Rectal smooth muscle tissue (tissue), 1 donor: Measurements from ENCODE around the gene HIPK4.
"Not testable (repeated sequence)": the region's sequence is repeated elsewhere in the genome, so short reads cannot be mapped to it uniquely, and the experiment has no call there.

Experiments used
- H3K27ac ChIP-seq: one replicate; pipeline ENCODE4 v1.7.0; 2013; ENCODE audit warnings: low read depth, low read length, inconsistent platforms
- H3K27me3 ChIP-seq: one replicate; pipeline ENCODE4 v1.7.0; 2013; ENCODE audit warnings: low read length; ENCODE audit not compliant: control insufficient read depth, insufficient read depth
- H3K36me3 ChIP-seq: one replicate; pipeline ENCODE4 v1.7.0; 2013; ENCODE audit warnings: low read length; ENCODE audit not compliant: control insufficient read depth, insufficient read depth
- H3K4me1 ChIP-seq: one replicate; pipeline ENCODE4 v1.7.0; 2013; ENCODE audit warnings: low read length; ENCODE audit not compliant: control insufficient read depth, insufficient read depth
- H3K4me3 ChIP-seq: one replicate; pipeline ENCODE4 v1.7.0; 2013; ENCODE audit warnings: low read length
- H3K9ac ChIP-seq: one replicate; pipeline ENCODE4 v1.7.0; 2013; ENCODE audit warnings: low read length

The HIPK4 gene

DNA sequence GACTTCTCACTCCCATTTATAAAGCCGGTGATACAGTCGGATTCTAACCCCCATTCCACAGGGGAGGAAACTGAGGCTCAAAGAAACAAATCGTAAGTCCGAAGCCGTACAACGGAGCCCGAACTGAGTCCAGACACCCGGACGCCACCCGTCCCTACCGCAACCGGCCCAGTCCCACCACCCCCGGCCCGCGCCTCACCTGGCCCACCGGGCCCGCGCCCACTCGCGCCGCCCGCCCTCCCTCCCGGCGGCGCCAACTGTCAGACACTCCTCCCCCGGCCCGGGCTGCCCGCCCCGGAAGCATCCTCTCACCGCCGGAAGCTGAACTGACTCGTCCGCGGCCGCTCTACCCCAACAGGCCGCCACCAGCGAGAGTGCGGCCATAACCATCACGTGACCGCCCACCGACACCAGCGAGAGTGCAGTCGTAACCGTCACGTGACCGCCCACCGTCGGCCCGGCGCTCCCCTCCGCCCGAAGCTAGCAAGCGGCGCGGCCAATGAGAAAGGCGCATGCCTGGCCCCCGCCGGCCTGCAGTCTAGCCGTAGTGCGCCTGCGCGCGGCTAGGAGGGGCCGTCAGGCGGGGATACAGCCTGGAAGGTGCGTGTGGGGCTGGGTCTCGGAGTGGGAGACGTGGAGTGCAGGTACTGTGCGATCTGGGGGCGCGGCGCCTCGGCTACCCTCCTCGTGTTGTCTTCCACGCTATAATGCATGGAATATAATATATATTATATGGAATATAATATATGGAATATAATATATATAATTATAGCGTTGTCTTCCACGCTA is 41.7 kb downstream of the HIPK4 start, which contains the start of the genes C19orf47 and PLD3:
Gene C19orf47, minus strand, starts transcription at position 273 of the 789 bp plus-strand sequence. CDS start 6,540 bp downstream, outside the sequence.
Gene PLD3, plus strand, starts transcription at position 571 of the 789 bp plus-strand sequence. CDS start 17,789 bp downstream, outside the sequence.
- H3K9ac ChIP-seq: peak within 1 kb of the TSS; percentile 41
- no peaks in the 10 kb centered on the region for H3K36me3 ChIP-seq
- H3K4me3 ChIP-seq: peak within 1 kb of the TSS; percentile 80
- no peaks in the 10 kb centered on the region for H3K27me3 ChIP-seq
- peaks cover 6% of the 10 kb centered on the region for H3K4me1 ChIP-seq
- peak within 1 kb of the TSS; percentile 34 for H3K27ac ChIP-seq

GRCh38 chr19:40344422-40344821 is 45.6 kb downstream of the HIPK4 start:
- no peak overlapping the region for H3K4me3 ChIP-seq
- no peaks in the 10 kb centered on the region for H3K27me3 ChIP-seq
- H3K36me3 ChIP-seq: no peaks in the 10 kb centered on the region
- no peak overlapping the region for H3K27ac ChIP-seq
- peaks cover 6% of the 10 kb centered on the region for H3K4me1 ChIP-seq
- H3K9ac ChIP-seq: no peak overlapping the region

GRCh38 chr19:40342644-40343311 is 47.2 kb downstream of the HIPK4 start:
- Histone ChIP-seq H3K27ac (no peak overlapping the region), H3K9ac (no peak overlapping the region)

DNA sequence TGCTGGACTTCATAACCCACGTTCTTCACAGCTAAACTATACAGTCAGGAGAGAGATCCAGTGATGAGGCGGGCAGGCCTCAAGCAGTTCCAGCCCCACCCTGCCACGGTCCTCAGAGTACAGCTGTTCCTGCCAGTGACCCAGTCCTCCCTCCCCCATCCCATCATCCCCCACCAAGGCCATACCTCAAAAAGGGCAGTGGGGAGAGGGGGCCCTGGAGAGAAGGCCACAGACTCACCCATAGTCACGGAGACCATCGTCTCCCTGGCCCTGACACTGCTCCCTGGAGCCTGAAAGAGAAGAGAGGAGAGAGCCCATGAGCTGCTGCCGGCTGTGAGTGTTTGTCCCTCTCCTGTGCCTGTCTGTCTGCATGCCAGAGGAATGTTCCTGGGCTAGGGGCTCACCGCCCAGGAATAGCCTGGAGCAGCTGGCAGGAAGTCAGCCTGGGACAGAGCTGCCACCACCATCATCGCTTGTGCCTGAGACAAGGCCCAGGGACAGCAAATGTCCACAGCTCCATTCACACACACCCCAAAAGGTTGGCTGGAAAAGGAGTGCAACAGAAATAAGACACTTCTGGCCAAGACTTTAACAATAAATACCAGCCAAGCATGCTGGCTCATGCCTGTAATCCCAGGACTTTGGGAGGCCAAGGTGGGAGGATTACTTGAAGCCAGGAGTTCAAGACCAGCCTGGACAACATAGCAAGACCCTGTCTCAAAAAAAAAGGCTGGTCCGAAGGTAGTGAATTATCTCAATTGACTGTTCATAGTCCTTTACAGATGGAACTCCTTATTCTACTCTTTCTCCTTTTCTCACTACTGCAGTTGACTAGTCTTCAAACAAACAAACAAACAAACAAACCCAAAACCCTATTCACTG is 48.1 kb downstream of the HIPK4 start:
- Histone ChIP-seq H3K27me3 (no peaks in the 10 kb centered on the region), H3K9ac (no peak overlapping the region), H3K4me3 (no peak overlapping the region), H3K27ac (no peak overlapping the region), H3K36me3 (no peaks in the 10 kb centered on the region), H3K4me1 (no peaks in the 10 kb centered on the region)

More at GRCh38 chr19:40342644-40343311, 47.2 kb downstream of the HIPK4 start:
- Histone ChIP-seq H3K4me3 (no peak overlapping the region), H3K27me3 (no peaks in the 10 kb centered on the region), H3K36me3 (no peaks in the 10 kb centered on the region), H3K4me1 (peaks cover 5% of the 10 kb centered on the region)

DNA sequence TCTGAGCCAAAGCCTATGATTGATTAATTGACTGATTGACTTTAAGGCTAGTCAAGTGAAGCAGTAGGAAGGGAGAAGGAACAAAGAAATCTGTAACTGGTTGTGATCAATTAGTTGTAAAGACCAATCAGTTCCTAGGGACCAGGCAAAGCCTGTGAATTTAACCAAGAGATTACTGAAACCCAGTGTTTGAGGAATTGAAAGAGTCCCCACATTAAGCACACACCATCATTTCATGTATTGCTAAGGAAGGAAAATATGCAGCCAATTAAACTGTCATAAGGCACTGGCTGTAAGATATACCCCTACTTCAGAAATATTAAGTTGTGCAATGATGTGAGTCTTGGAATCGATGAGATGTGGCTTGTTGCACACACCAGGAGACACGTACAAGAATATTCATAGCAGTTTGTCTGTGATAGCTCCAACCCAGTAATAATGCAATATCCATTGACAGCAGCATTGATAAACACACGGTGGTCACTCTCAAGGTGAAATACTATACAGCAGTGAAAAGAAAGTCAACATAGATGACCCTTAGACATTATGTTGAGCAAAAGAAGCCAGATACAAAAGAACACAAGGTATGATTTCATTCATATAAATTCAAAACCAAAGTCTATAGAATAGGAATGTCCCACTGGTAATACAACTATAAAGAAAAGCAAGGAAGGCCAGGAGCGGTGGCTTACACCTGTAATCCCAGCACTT is 50.8 kb downstream of the HIPK4 start:
- H3K4me3 ChIP-seq: no peak overlapping the region
- H3K9ac ChIP-seq: no peak overlapping the region
- H3K27me3 ChIP-seq: no peaks in the 10 kb centered on the region
- no peak overlapping the region for H3K27ac ChIP-seq
- H3K36me3 ChIP-seq: no peaks in the 10 kb centered on the region
- H3K4me1 ChIP-seq: no peaks in the 10 kb centered on the region

GRCh38 chr19:40337594-40337993 is 52.4 kb downstream of the HIPK4 start:
- Histone ChIP-seq H3K27ac (no peak overlapping the region), H3K36me3 (peaks cover 5% of the 10 kb centered on the region), H3K9ac (no peak overlapping the region), H3K27me3 (no peaks in the 10 kb centered on the region), H3K4me3 (no peak overlapping the region), H3K4me1 (no peaks in the 10 kb centered on the region)

DNA sequence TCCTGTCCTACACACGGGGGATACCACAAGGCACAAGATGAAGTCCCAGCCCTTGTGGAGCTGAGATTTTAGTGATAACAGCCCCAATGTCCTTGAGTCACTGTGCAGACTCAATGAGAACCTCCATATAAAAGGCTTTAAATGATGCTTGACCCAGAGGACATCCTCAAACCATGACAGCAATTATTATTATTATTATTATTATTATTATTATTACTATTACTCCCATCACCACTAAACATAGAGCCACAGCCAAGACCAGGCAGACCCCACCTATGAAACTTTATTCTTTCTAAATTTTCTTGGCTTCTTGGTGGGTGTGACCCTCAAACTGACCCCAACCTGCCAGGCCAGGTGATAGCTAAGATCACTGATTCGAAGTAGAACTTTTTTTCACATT is 52.9 kb downstream of the HIPK4 start:
- no peak overlapping the region for H3K9ac ChIP-seq
- no peaks in the 10 kb centered on the region for H3K4me1 ChIP-seq

GRCh38 chr19:40336601-40336900 is 53.4 kb downstream of the HIPK4 start:
- Histone ChIP-seq H3K9ac (no peak overlapping the region), H3K27ac (no peak overlapping the region), H3K4me1 (no peaks in the 10 kb centered on the region), H3K27me3 (no peaks in the 10 kb centered on the region), H3K36me3 (peaks cover 8% of the 10 kb centered on the region), H3K4me3 (no peak overlapping the region)

More for the DNA sequence above, 52.9 kb downstream of the HIPK4 start:
- no peak overlapping the region for H3K27ac ChIP-seq
- H3K4me3 ChIP-seq: no peak overlapping the region
- no peaks in the 10 kb centered on the region for H3K27me3 ChIP-seq
- H3K36me3 ChIP-seq: peaks cover 6% of the 10 kb centered on the region

DNA sequence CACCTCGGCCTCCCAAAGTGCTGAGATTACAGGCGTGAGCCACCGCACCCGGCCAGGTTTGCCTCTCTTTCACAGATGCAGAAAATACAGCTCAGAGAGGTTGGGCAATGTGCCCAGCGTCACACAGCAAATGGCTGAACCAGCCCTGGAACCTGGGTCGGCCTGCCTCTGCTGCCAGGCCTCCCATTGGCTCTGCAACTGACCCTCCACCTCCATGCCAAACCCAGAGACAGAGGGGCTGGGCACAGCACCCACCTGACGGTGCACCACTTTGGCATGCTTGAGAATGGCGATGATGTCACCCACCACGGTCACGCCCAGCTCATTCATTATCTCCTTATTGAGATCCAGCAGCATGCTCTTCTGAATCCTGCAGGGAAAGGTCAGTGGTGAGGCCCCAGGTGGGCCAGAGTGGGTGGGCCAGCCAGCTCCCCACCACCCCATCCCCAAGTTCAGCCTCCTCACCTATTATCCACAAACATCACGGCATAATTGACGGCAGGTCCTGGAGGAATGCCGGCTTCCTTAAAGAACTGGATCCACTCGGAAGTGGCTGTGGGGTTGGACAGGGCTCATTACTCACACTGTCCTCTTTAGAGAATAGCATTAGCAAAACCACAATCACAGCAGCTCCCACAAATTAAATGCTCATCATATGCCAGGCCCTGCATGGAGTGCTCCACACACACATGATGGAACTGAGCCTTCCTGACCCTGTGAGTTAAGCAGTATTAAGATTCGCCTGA is 54.0 kb downstream of the HIPK4 start:
- H3K36me3 ChIP-seq: peaks cover 12% of the 10 kb centered on the region
- H3K9ac ChIP-seq: no peak overlapping the region

GRCh38 chr19:40335101-40335500 is 54.9 kb downstream of the HIPK4 start:
- H3K9ac ChIP-seq: no peak overlapping the region
- H3K36me3 ChIP-seq: peaks cover 14% of the 10 kb centered on the region
- no peaks in the 10 kb centered on the region for H3K27me3 ChIP-seq
- no peaks in the 10 kb centered on the region for H3K4me1 ChIP-seq
- H3K4me3 ChIP-seq: no peak overlapping the region
- H3K27ac ChIP-seq: no peak overlapping the region

More for the DNA sequence above, 54.0 kb downstream of the HIPK4 start:
- Histone ChIP-seq H3K4me3 (no peak overlapping the region), H3K4me1 (no peaks in the 10 kb centered on the region), H3K27ac (no peak overlapping the region), H3K27me3 (no peaks in the 10 kb centered on the region)

- not testable (repeated sequence) for H3K9ac ChIP-seq, H3K4me3 ChIP-seq, H3K27me3 ChIP-seq, H3K4me1 ChIP-seq, H3K27ac ChIP-seq
- H3K36me3 ChIP-seq: peaks cover 23% of the 10 kb centered on the region
These were observed 56.9 kb downstream of the HIPK4 start for GRCh38 chr19:40333083-40333482.
